Islet precursor cell (in vitro differentiated cells): Measurements from ENCODE around the gene AHSP.
"Not testable (repeated sequence)": the region's sequence is repeated elsewhere in the genome, so short reads cannot be mapped to it uniquely, and the experiment has no call there.

Experiments used
- DNase-seq: peaks from one replicate; pipeline ENCODE4 v3.0.0-alpha.2; 2018

The AHSP gene

GRCh38 chr16:31532120-31532519 is 4.4 kb downstream of the AHSP start:
- no peak for DNase-seq

- DNase-seq: no peak
Measured at GRCh38 chr16:31532896-31533295, 5.2 kb downstream of the AHSP start.

- no peak for DNase-seq
Measured at GRCh38 chr16:31535737-31536136, 8.0 kb downstream of the AHSP start.

- no peak for DNase-seq
Measured at GRCh38 chr16:31536804-31537361, 9.2 kb downstream of the AHSP start.

GRCh38 chr16:31537362-31538242 is 9.9 kb downstream of the AHSP start:
- DNase-seq: no peak

- DNase-seq: not testable (repeated sequence)
Measured at GRCh38 chr16:31538243-31538598, 10.5 kb downstream of the AHSP start.

DNA sequence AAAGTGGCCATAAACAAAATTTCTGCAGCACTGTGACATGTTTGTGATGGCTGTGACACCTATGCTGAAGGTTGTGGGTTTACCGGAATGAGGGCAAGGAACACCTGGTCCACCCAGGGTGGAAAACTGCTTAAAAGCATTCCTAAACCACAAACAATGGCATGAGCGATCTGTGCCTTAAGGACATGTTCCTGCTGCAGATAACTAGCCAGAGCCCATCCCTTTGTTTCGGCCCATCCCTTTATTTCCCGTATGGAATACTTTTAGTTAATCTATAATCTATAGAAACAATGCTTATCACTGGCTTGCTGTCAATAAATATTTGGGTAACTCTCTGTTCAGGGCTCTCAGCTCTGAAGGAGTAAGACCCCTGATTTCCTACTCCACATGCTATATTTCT is 12.1 kb downstream of the AHSP start:
- DNase-seq: not testable (repeated sequence)

GRCh38 chr16:31542763-31543162 is 15.1 kb downstream of the AHSP start:
- DNase-seq: no peak

GRCh38 chr16:31561426-31562233 is 33.9 kb downstream of the AHSP start:
- no peak for DNase-seq

GRCh38 chr16:31568577-31569359 is 41.1 kb downstream of the AHSP start:
- DNase-seq: no peak

GRCh38 chr16:31569360-31569717 is 41.6 kb downstream of the AHSP start:
- DNase-seq: no peak

DNA sequence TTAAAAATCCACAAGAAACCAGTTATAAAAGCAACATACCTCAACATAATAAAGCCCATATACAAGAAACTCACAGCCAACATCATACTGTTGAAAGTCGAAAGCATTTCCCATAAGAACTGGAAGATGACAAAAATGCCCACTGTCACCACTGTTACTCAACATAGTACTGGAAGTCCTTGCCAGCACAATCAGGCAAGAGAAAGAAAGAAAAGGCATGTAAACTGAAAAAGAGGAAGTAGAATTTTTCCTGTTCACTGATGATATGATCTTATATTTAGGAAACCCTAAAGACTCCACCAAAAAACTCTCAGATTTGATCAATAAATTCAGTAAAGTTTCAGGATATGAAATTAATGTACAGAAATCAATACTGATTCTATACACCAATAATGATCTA is 45.1 kb downstream of the AHSP start:
- no peak for DNase-seq

DNA sequence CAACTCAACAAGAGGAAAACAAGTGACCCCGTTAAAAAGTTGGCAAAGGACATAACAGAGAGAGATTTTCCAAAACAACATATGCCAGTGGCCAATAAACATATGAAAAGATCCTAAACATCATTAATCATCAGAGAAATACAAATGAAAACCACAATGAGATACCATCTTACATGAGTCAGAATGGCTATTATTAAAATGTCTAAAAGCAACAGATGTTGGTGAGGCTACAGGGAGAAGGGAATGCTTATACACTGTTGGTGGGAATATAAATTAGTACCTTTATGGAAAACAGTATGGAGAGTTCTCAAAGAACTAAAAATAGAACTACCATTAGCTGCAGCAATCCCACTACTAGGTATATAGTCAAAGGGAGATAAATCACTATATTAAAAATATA is 46.5 kb downstream of the AHSP start:
- DNase-seq: not testable (repeated sequence)

- no peak for DNase-seq
Measured at GRCh38 chr16:31577411-31577810, 49.7 kb downstream of the AHSP start.
